ENCODE data around the gene ZBTB2.

GRCh38 chr6:151412909-151413308, 21.6 kb upstream of the ZBTB2 start:
- TF ChIP-seq CTCF (IDR thresholded peaks at IDR 0.05 in 8 of 11, conservative IDR thresholded peaks at IDR 0.05 in 3 of 11), result no peak
- no peak for TF ChIP-seq POLR2A (IDR thresholded peaks at IDR 0.05)
- TF ChIP-seq POLR2AphosphoS5 (IDR thresholded peaks at IDR 0.05), result no peak

Measured in spleen (tissue), 7 donors.